ENCODE data around the gene ANKRD34A. TPM values are rescaled to one million over a fixed set of nuclear protein-coding genes. Genes with fewer than 3 reads are reported as not detected.
A peak's percentile ranks its signal among the peaks of the same experiment; 100 is the strongest.

ANKRD34A gene
- total RNA-seq, 1 experiment from 2014 or later, result 0.22 TPM

DNA sequence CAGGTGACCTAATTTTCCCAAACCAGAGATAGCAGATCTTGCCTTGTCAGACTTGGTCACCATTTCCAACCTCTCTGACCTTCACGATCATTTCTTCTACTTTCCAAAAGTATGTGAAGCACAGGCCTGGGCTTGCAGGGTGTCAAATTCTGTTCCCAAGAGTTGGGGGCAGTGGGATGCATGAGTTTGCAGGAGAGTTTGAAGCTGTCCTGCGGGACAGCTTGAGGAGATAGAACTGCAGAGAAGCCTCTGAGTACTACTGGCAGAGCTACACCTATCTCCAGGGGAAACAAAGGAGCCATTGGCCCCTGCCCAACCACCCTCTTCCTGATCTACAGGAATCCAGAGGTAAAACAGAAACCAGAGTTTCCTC is 20.7 kb upstream of the ANKRD34A start:
- no peaks in the 10 kb centered on the region for H3K36me3 Mint-ChIP-seq
- H3K4me1 Mint-ChIP-seq, result peaks cover 32% of the 10 kb centered on the region
- no peak for DNase-seq (ENCODE audit: low spot score)
- ChIA-PET CTCF (interaction anchor here (1.9 kb wide), 1 partner anchor 22 kb away, joined by 8 read pairs; no protein-coding TSS in a partner anchor), POLR2A (interaction anchor here (0.5 kb wide), 1 partner anchor 26 kb away, joined by 4 read pairs; no protein-coding TSS in a partner anchor)
- peak; percentile 50 for ATAC-seq
- H3K27ac Mint-ChIP-seq, result peak overlapping the region; percentile 68; the same call in 1 of the 2 replicates
- H3K27me3 Mint-ChIP-seq (ENCODE audit: low read depth), result no peaks in the 10 kb centered on the region; the same call in none of the 2 replicates
- no peaks in the 10 kb centered on the region for H3K9me3 Mint-ChIP-seq
- H3K4me3 Mint-ChIP-seq, result no peak overlapping the region
- TF ChIP-seq, protein P1, sequence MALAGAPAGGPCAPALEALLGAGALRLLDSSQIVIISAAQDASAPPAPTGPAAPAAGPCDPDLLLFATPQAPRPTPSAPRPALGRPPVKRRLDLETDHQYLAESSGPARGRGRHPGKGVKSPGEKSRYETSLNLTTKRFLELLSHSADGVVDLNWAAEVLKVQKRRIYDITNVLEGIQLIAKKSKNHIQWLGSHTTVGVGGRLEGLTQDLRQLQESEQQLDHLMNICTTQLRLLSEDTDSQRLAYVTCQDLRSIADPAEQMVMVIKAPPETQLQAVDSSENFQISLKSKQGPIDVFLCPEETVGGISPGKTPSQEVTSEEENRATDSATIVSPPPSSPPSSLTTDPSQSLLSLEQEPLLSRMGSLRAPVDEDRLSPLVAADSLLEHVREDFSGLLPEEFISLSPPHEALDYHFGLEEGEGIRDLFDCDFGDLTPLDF (CRISPR knock-in tag; IDR thresholded peaks at IDR 0.05), result no peak
- no peak for TF ChIP-seq HMGA2 (CRISPR knock-in tag; IDR thresholded peaks at IDR 0.05)
- TF ChIP-seq NFYB (CRISPR knock-in tag; conservative IDR thresholded peaks at IDR 0.05; ENCODE audit: low read depth), result no peak
- TF ChIP-seq, protein P2, sequence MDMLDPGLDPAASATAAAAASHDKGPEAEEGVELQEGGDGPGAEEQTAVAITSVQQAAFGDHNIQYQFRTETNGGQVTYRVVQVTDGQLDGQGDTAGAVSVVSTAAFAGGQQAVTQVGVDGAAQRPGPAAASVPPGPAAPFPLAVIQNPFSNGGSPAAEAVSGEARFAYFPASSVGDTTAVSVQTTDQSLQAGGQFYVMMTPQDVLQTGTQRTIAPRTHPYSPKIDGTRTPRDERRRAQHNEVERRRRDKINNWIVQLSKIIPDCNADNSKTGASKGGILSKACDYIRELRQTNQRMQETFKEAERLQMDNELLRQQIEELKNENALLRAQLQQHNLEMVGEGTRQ (CRISPR knock-in tag; IDR thresholded peaks at IDR 0.05), result no peak
- no peak for TF ChIP-seq CREM (CRISPR knock-in tag; IDR thresholded peaks at IDR 0.05)
- TF ChIP-seq, protein P3, sequence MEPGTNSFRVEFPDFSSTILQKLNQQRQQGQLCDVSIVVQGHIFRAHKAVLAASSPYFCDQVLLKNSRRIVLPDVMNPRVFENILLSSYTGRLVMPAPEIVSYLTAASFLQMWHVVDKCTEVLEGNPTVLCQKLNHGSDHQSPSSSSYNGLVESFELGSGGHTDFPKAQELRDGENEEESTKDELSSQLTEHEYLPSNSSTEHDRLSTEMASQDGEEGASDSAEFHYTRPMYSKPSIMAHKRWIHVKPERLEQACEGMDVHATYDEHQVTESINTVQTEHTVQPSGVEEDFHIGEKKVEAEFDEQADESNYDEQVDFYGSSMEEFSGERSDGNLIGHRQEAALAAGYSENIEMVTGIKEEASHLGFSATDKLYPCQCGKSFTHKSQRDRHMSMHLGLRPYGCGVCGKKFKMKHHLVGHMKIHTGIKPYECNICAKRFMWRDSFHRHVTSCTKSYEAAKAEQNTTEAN (CRISPR knock-in tag; IDR thresholded peaks at IDR 0.05), result no peak
- TF ChIP-seq OVOL2 (CRISPR knock-in tag; IDR thresholded peaks at IDR 0.05; ENCODE audit: borderline replicate concordance), result no peak
- no peak for TF ChIP-seq GRHL2 (CRISPR knock-in tag; IDR thresholded peaks at IDR 0.05; ENCODE audit: insufficient replicate concordance, severe bottlenecking)
- no peak for TF ChIP-seq RORB (CRISPR knock-in tag; IDR thresholded peaks at IDR 0.05)

DNA sequence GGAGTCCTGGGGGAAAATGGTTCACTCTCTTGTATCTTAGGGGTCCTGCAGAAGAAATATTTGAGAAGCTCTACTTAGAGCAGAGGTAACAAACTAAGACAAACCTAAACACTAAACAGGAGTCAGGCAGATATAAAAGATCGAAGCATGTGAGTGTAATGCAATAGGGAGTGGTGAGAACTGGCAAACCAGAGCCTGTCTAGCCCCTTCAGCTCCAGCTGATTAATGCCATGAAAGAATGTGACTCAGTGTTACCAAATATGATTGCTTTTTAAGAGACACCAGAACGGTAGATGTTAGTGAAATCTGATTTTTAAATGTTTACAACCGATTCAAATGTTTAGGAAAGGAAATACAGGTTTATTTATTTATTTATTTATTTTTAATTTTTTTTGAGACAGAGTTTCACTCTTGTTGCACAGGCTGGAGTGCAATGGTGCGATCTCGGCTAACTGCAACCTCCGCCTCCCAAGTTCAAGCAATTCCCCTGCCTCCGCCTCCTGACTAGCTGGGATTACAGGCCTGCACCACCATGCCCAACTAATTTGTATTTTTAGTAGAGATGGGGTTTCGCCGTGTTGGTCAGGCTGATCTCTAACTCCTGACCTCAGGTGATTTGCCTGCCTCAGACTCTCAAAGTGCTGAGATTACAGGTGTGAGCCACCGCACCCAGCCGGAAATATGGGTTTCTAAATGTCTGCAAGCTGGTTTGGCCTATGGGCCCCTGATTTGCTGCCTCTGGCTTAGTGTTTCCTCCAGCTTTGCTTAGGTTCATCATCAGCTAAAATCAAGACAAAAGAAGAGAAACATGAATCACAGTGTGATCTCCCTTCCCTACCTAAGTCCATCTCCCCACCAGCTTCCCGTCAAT is 19.8 kb upstream of the ANKRD34A start:
- DNase-seq (ENCODE audit: low spot score), result no peak
- ChIA-PET CTCF (interaction anchor here (1.4 to 1.9 kb wide), 2 partner anchors 12 to 23 kb away, joined by 3 to 8 read pairs; no protein-coding TSS in a partner anchor), POLR2A (interaction anchor here (0.5 kb wide), 1 partner anchor 27 kb away, joined by 4 read pairs; no protein-coding TSS in a partner anchor)
- Mint-ChIP-seq H3K4me1 (peaks cover 32% of the 10 kb centered on the region), H3K4me3 (no peak overlapping the region), H3K9me3 (no peaks in the 10 kb centered on the region), H3K27ac (no peak overlapping the region), H3K27me3 (ENCODE audit: low read depth) (no peaks in the 10 kb centered on the region; the same call in none of the 2 replicates), H3K36me3 (no peaks in the 10 kb centered on the region)
- no peak for TF ChIP-seq JAZF1 (CRISPR knock-in tag; IDR thresholded peaks at IDR 0.05)
- no peak for TF ChIP-seq ZNF671 (CRISPR knock-in tag; IDR thresholded peaks at IDR 0.05)
- no peak for TF ChIP-seq ZNF423 (CRISPR knock-in tag; IDR thresholded peaks at IDR 0.05)
- no peak for TF ChIP-seq PRRX2 (CRISPR knock-in tag; IDR thresholded peaks at IDR 0.05)
- TF ChIP-seq, protein P4, sequence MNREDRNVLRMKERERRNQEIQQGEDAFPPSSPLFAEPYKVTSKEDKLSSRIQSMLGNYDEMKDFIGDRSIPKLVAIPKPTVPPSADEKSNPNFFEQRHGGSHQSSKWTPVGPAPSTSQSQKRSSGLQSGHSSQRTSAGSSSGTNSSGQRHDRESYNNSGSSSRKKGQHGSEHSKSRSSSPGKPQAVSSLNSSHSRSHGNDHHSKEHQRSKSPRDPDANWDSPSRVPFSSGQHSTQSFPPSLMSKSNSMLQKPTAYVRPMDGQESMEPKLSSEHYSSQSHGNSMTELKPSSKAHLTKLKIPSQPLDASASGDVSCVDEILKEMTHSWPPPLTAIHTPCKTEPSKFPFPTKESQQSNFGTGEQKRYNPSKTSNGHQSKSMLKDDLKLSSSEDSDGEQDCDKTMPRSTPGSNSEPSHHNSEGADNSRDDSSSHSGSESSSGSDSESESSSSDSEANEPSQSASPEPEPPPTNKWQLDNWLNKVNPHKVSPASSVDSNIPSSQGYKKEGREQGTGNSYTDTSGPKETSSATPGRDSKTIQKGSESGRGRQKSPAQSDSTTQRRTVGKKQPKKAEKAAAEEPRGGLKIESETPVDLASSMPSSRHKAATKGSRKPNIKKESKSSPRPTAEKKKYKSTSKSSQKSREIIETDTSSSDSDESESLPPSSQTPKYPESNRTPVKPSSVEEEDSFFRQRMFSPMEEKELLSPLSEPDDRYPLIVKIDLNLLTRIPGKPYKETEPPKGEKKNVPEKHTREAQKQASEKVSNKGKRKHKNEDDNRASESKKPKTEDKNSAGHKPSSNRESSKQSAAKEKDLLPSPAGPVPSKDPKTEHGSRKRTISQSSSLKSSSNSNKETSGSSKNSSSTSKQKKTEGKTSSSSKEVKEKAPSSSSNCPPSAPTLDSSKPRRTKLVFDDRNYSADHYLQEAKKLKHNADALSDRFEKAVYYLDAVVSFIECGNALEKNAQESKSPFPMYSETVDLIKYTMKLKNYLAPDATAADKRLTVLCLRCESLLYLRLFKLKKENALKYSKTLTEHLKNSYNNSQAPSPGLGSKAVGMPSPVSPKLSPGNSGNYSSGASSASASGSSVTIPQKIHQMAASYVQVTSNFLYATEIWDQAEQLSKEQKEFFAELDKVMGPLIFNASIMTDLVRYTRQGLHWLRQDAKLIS (CRISPR knock-in tag; IDR thresholded peaks at IDR 0.05; ENCODE audit: borderline replicate concordance), result no peak
- no peak for TF ChIP-seq IRF2 (CRISPR knock-in tag; IDR thresholded peaks at IDR 0.05; ENCODE audit: borderline replicate concordance, low read depth)
- TF ChIP-seq, protein P2 (CRISPR knock-in tag; IDR thresholded peaks at IDR 0.05), result no peak
- no peak for TF ChIP-seq EMX1 (CRISPR knock-in tag; IDR thresholded peaks at IDR 0.05)
- TF ChIP-seq HMGA2 (CRISPR knock-in tag; IDR thresholded peaks at IDR 0.05), result no peak
- no peak for TF ChIP-seq NFATC4 (CRISPR knock-in tag; IDR thresholded peaks at IDR 0.05)
- TF ChIP-seq MYBL2 (CRISPR knock-in tag; IDR thresholded peaks at IDR 0.05), result no peak
- TF ChIP-seq RORB (CRISPR knock-in tag; IDR thresholded peaks at IDR 0.05), result no peak
- TF ChIP-seq, protein P5, sequence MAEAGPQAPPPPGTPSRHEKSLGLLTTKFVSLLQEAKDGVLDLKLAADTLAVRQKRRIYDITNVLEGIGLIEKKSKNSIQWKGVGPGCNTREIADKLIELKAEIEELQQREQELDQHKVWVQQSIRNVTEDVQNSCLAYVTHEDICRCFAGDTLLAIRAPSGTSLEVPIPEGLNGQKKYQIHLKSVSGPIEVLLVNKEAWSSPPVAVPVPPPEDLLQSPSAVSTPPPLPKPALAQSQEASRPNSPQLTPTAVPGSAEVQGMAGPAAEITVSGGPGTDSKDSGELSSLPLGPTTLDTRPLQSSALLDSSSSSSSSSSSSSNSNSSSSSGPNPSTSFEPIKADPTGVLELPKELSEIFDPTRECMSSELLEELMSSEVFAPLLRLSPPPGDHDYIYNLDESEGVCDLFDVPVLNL (CRISPR knock-in tag; IDR thresholded peaks at IDR 0.05; ENCODE audit: borderline replicate concordance, low read depth), result no peak
- no peak for TF ChIP-seq SMAD3 (CRISPR knock-in tag; IDR thresholded peaks at IDR 0.05; ENCODE audit: borderline replicate concordance)
- TF ChIP-seq NFE2L1 (CRISPR knock-in tag; IDR thresholded peaks at IDR 0.05), result no peak
- TF ChIP-seq NR1H2 (CRISPR knock-in tag; IDR thresholded peaks at IDR 0.05), result no peak
- ATAC-seq, result no peak
